GM15510 (cell line): ENCODE measurements around the gene NUMBL.

Experiments
- POLR2A ChIP-seq: IDR thresholded peaks from 3 replicates; pipeline ENCODE4 v1.6.1; 2011; ENCODE audit warnings: borderline replicate concordance; ENCODE audit not compliant: insufficient read length; ENCODE audit errors: extremely low read depth

The NUMBL gene

GRCh38 chr19:40718774-40719391, 28.4 kb upstream of the NUMBL start:
- TF ChIP-seq POLR2A, result peak; percentile 32

- TF ChIP-seq POLR2A, result no peak
Measured at GRCh38 chr19:40717880-40718773, 27.7 kb upstream of the NUMBL start.

- peak; percentile 1 for TF ChIP-seq POLR2A
Measured at GRCh38 chr19:40717325-40717879, 27.0 kb upstream of the NUMBL start.

- TF ChIP-seq POLR2A, result peak; percentile 54
Measured at GRCh38 chr19:40716482-40717324, 26.3 kb upstream of the NUMBL start, which contains the start of the genes COQ8B and ITPKC. Gene COQ8B (minus strand): TSS chr19:40716886. CDS start chr19:40714632, 2,254 bp downstream. Gene ITPKC (plus strand): TSS chr19:40717112. CDS start chr19:40717136, 24 bp downstream.

- TF ChIP-seq POLR2A, result no peak
Measured at GRCh38 chr19:40716031-40716481, 25.6 kb upstream of the NUMBL start.

- TF ChIP-seq POLR2A, result peak; percentile 32
Measured at GRCh38 chr19:40714441-40715299, 24.2 kb upstream of the NUMBL start.

- TF ChIP-seq POLR2A, result no peak
Measured at GRCh38 chr19:40713939-40714338, 23.5 kb upstream of the NUMBL start.

GRCh38 chr19:40709817-40710216, 19.4 kb upstream of the NUMBL start:
- TF ChIP-seq POLR2A, result no peak

GRCh38 chr19:40707615-40708014, 17.2 kb upstream of the NUMBL start:
- no peak for TF ChIP-seq POLR2A

- no peak for TF ChIP-seq POLR2A
Measured at GRCh38 chr19:40705950-40706619, 15.6 kb upstream of the NUMBL start.

GRCh38 chr19:40705362-40705651, 14.9 kb upstream of the NUMBL start:
- TF ChIP-seq POLR2A, result no peak

- no peak for TF ChIP-seq POLR2A
Measured at GRCh38 chr19:40704491-40705361, 14.3 kb upstream of the NUMBL start.
